GM06990 (cell line): Measurements from ENCODE around the gene FHL3.

Source experiments
- DNase-seq: peaks from one replicate; pipeline ENCODE4 v3.0.0-alpha.2; 2011; ENCODE audit not compliant: insufficient read length; ENCODE audit errors: extremely low read depth
- H3K27me3 ChIP-seq: replicated peaks from 2 replicates; pipeline ENCODE4 v1.6.0; 2011; ENCODE audit warnings: low read length; ENCODE audit not compliant: control insufficient read depth, insufficient read depth
- H3K36me3 ChIP-seq: 2 replicates; pipeline ENCODE4 v1.5.1; 2011; ENCODE audit warnings: low read length; ENCODE audit not compliant: control insufficient read depth, insufficient read depth
- H3K4me3 ChIP-seq: replicated peaks from 2 replicates; pipeline ENCODE4 v1.5.1; 2011; ENCODE audit warnings: low read depth, mild to moderate bottlenecking, control low read depth, low read length
- TF ChIP-seq, protein P1 (sequence below): IDR thresholded peaks from 2 replicates; pipeline ENCODE4 v1.5.1; 2011; ENCODE audit warnings: low read length, control low read depth, mild to moderate bottlenecking, inconsistent platforms; ENCODE audit not compliant: insufficient read depth, poor library complexity, severe bottlenecking

Gene FHL3

GRCh38 chr1:37951783-37952624 lies 53.3 kb downstream of the FHL3 start:
- no peaks in the 10 kb centered on the region; the same call in none of the 2 replicates for H3K36me3 ChIP-seq
- DNase-seq: no peak
- TF ChIP-seq, protein P1, sequence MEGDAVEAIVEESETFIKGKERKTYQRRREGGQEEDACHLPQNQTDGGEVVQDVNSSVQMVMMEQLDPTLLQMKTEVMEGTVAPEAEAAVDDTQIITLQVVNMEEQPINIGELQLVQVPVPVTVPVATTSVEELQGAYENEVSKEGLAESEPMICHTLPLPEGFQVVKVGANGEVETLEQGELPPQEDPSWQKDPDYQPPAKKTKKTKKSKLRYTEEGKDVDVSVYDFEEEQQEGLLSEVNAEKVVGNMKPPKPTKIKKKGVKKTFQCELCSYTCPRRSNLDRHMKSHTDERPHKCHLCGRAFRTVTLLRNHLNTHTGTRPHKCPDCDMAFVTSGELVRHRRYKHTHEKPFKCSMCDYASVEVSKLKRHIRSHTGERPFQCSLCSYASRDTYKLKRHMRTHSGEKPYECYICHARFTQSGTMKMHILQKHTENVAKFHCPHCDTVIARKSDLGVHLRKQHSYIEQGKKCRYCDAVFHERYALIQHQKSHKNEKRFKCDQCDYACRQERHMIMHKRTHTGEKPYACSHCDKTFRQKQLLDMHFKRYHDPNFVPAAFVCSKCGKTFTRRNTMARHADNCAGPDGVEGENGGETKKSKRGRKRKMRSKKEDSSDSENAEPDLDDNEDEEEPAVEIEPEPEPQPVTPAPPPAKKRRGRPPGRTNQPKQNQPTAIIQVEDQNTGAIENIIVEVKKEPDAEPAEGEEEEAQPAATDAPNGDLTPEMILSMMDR: no peak
- H3K27me3 ChIP-seq: no peaks in the 10 kb centered on the region
- H3K4me3 ChIP-seq: no peak overlapping the region

DNA sequence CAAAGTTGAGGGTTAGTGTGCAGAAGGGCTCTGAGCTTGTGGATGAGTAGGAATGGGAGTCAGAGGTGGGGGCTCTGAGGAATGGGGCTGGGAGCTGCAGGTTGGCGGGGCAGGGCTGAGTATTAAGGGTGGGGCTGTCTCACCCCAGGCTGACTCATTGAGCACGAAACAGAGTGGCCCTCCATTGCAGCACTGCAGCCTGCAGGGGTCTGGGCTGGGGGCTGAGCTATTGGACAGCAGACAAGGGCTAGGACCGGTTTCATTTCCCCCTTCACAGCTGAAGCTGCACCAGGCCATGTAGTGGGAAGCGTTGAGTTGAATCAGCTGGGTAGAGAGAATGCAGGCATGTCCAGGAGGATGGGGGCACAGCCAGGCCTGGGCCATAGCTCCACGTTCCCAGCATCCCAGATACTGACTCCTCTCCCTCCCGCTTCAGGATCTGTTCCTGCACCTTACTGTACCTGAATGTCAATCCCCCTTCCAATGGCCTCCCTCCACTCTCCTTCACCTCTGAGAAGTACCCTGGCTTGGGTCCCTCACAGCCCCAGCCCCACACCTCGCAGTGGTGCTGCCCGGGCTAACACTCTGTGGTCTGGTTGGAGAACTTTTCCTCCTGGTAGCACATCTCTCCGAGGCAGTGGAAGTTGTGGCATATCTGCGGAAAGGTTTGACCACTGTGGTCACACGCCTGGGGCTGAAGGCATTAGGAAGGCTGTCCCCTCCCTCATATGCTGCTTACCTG lies 54.1 kb downstream of the FHL3 start:
- no peak for DNase-seq
- Histone ChIP-seq H3K36me3 (no peaks in the 10 kb centered on the region; the same call in 1 of the 2 replicates), H3K4me3 (no peak overlapping the region), H3K27me3 (no peaks in the 10 kb centered on the region)
- TF ChIP-seq, protein P1: no peak

- H3K27me3 ChIP-seq: no peaks in the 10 kb centered on the region
- H3K4me3 ChIP-seq: no peak overlapping the region
- H3K36me3 ChIP-seq: no peaks in the 10 kb centered on the region; the same call in none of the 2 replicates
- TF ChIP-seq, protein P1: no peak
- no peak for DNase-seq
These were observed 55.7 kb downstream of the FHL3 start for GRCh38 chr1:37949524-37950152.

GRCh38 chr1:37948841-37949240 lies 56.5 kb downstream of the FHL3 start:
- Histone ChIP-seq H3K27me3 (no peaks in the 10 kb centered on the region), H3K4me3 (no peak overlapping the region), H3K36me3 (no peaks in the 10 kb centered on the region; the same call in none of the 2 replicates)
- DNase-seq: no peak
- TF ChIP-seq, protein P1: no peak

DNA sequence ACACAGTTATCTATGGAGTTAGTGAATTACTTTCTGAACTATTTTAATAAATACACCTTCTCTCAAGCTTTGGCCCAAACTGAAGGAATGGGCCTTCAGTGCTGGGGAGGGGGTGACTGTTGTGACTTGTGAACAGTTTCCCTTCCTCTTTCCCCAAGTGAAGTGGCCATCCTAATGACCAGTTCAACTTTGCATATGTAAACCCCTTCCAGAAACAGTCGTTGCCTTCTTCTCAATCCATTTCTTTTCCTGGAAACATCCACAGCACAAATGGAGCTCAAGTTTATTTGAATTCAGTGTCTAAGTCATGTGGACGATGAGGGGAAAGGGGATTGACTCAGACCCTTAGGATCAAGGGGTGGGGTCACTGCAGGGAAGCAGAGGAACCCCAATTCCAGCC lies 57.1 kb downstream of the FHL3 start:
- Histone ChIP-seq H3K4me3 (no peak overlapping the region), H3K27me3 (no peaks in the 10 kb centered on the region), H3K36me3 (no peaks in the 10 kb centered on the region; the same call in none of the 2 replicates)
- no peak for DNase-seq
- TF ChIP-seq, protein P1: no peak
